RWPE2 (cell line): Measurements from ENCODE around the gene LRRC46.

Source experiments
- ATAC-seq: fragments of 200-7000 bp; cut with Tn5 transposase; 3 replicates; pipeline ENCODE4 v1.9.1; 2021; ENCODE audit warnings: low read depth
- DNase-seq: peaks from one replicate; pipeline ENCODE4 v3.0.0-alpha.2; 2020; ENCODE audit warnings: low spot score
- H3K27ac ChIP-seq: fragments of 450-650 bp; 2 replicates; pipeline ENCODE4 v1.5.1; 2017; ENCODE audit warnings: mild to moderate bottlenecking; ENCODE audit not compliant: poor library complexity, severe bottlenecking
- H3K27me3 ChIP-seq: fragments of 250-450 bp; sonication (Bioruptor Pico); 2 replicates; pipeline ENCODE4 v1.5.1; 2021; ENCODE audit warnings: mild to moderate bottlenecking, moderate library complexity; ENCODE audit not compliant: insufficient read depth, poor library complexity, severe bottlenecking
- H3K36me3 ChIP-seq: fragments of 250-450 bp; sonication (Bioruptor Pico); 2 replicates; pipeline ENCODE4 v1.5.1; 2020; ENCODE audit warnings: low read depth, mild to moderate bottlenecking, moderate library complexity
- H3K4me1 ChIP-seq: fragments of 250-450 bp; sonication (Bioruptor Pico); 2 replicates; pipeline ENCODE4 v1.5.1; 2021; ENCODE audit warnings: mild to moderate bottlenecking, moderate library complexity; ENCODE audit not compliant: insufficient read depth, poor library complexity, severe bottlenecking
- H3K4me3 ChIP-seq: fragments of 250-450 bp; sonication (Bioruptor Pico); 2 replicates; pipeline ENCODE4 v1.5.1; 2021; ENCODE audit warnings: mild to moderate bottlenecking, moderate library complexity; ENCODE audit not compliant: severe bottlenecking
- H3K9me3 ChIP-seq: fragments of 250-450 bp; sonication (Bioruptor Pico); 2 replicates; pipeline ENCODE4 v1.5.1; 2021; ENCODE audit warnings: mild to moderate bottlenecking, moderate library complexity; ENCODE audit not compliant: severe bottlenecking
- CTCF ChIP-seq: fragments of 450-650 bp; IDR thresholded peaks from one replicate; pipeline ENCODE4 v1.5.1; 2017; ENCODE audit warnings: mild to moderate bottlenecking, moderate library complexity; ENCODE audit not compliant: poor library complexity, severe bottlenecking

LRRC46 gene

GRCh38 chr17:47873200-47874090 lies 42.0 kb downstream of the LRRC46 start:
- no peak for TF ChIP-seq CTCF
- H3K4me1 ChIP-seq: peaks cover 6% of the 10 kb centered on the region
- DNase-seq: no peak
- H3K27ac ChIP-seq: no peak overlapping the region
- ATAC-seq: no peak
- no peaks in the 10 kb centered on the region for H3K27me3 ChIP-seq
- no peaks in the 10 kb centered on the region for H3K36me3 ChIP-seq
- H3K9me3 ChIP-seq: no peaks in the 10 kb centered on the region
- H3K4me3 ChIP-seq: no peak overlapping the region

- TF ChIP-seq CTCF: no peak
- peaks cover 6% of the 10 kb centered on the region for H3K4me1 ChIP-seq
- H3K27ac ChIP-seq: no peak overlapping the region
- no peak overlapping the region for H3K4me3 ChIP-seq
- H3K36me3 ChIP-seq: no peaks in the 10 kb centered on the region
- no peaks in the 10 kb centered on the region for H3K9me3 ChIP-seq
- DNase-seq (no peak), ATAC-seq (no peak)
- no peaks in the 10 kb centered on the region for H3K27me3 ChIP-seq
These were observed 43.8 kb downstream of the LRRC46 start for GRCh38 chr17:47875011-47875985.

GRCh38 chr17:47877368-47878034 lies 46.0 kb downstream of the LRRC46 start:
- Histone ChIP-seq H3K9me3 (no peaks in the 10 kb centered on the region), H3K27me3 (no peaks in the 10 kb centered on the region), H3K36me3 (no peaks in the 10 kb centered on the region), H3K4me1 (no peaks in the 10 kb centered on the region), H3K4me3 (no peak overlapping the region), H3K27ac (no peak overlapping the region)
- no peak for ATAC-seq
- no peak for TF ChIP-seq CTCF
- no peak for DNase-seq

GRCh38 chr17:47878203-47879027 lies 46.9 kb downstream of the LRRC46 start:
- no peaks in the 10 kb centered on the region for H3K36me3 ChIP-seq
- H3K27me3 ChIP-seq: no peaks in the 10 kb centered on the region
- no peaks in the 10 kb centered on the region for H3K4me1 ChIP-seq
- no peak for TF ChIP-seq CTCF
- DNase-seq: no peak
- H3K4me3 ChIP-seq: no peak overlapping the region
- no peak overlapping the region for H3K27ac ChIP-seq
- no peaks in the 10 kb centered on the region for H3K9me3 ChIP-seq
- ATAC-seq: no peak
